ENCODE results near the gene IMPACT. TPM values are rescaled to one million over a fixed set of nuclear protein-coding genes. Genes with fewer than 3 reads are reported as not detected.

The IMPACT gene
- total RNA-seq, 4 donors from 2014 or later, result 17.6 to 32.7 (median 21.9) TPM

- Histone ChIP-seq H3K4me1 (no peaks in the 10 kb centered on the region), H3K27ac (no peak overlapping the region), H3K4me3 (no peak overlapping the region), H3K27me3 (no peaks in the 10 kb centered on the region), H3K36me3 (no peaks in the 10 kb centered on the region), H3K9me3 (no peaks in the 10 kb centered on the region)
- TF ChIP-seq POLR2AphosphoS5 (IDR thresholded peaks at IDR 0.05) (no peak), CTCF (IDR thresholded peaks at IDR 0.05) (no peak), POLR2A (IDR thresholded peaks at IDR 0.05) (no peak), EP300 (IDR thresholded peaks at IDR 0.05) (no peak)
- peak; percentile 31 for ATAC-seq
- no CpG with 5 or more reads among the region's 1 CpG for WGBS, 2 donors (ENCODE audit: low coverage in 1 of 2)
Measured at GRCh38 chr18:24497031-24497754, 70.7 kb downstream of the IMPACT start.

GRCh38 chr18:24499814-24500213, 73.3 kb downstream of the IMPACT start:
- H3K4me3 ChIP-seq, result no peak overlapping the region
- no peaks in the 10 kb centered on the region for H3K9me3 ChIP-seq
- H3K36me3 ChIP-seq, result no peaks in the 10 kb centered on the region
- no peak for ATAC-seq
- TF ChIP-seq POLR2AphosphoS5 (IDR thresholded peaks at IDR 0.05) (no peak), EP300 (IDR thresholded peaks at IDR 0.05) (no peak), CTCF (IDR thresholded peaks at IDR 0.05) (no peak), POLR2A (IDR thresholded peaks at IDR 0.05) (no peak)
- H3K27ac ChIP-seq, result no peak overlapping the region
- H3K27me3 ChIP-seq, result no peaks in the 10 kb centered on the region
- no peaks in the 10 kb centered on the region for H3K4me1 ChIP-seq
- 42 to 45% methylated on average over 5 of the region's 5 CpGs for WGBS, 2 donors (ENCODE audit: low coverage in 1 of 2)

GRCh38 chr18:24500217-24500616, 73.7 kb downstream of the IMPACT start:
- H3K27ac ChIP-seq, result no peak overlapping the region
- TF ChIP-seq EP300 (IDR thresholded peaks at IDR 0.05) (no peak), POLR2AphosphoS5 (IDR thresholded peaks at IDR 0.05) (no peak), POLR2A (IDR thresholded peaks at IDR 0.05) (no peak), CTCF (IDR thresholded peaks at IDR 0.05) (no peak)

GRCh38 chr18:24500766-24501165, 74.3 kb downstream of the IMPACT start:
- Histone ChIP-seq H3K4me1 (no peaks in the 10 kb centered on the region), H3K4me3 (no peak overlapping the region), H3K9me3 (no peaks in the 10 kb centered on the region), H3K27ac (no peak overlapping the region), H3K27me3 (no peaks in the 10 kb centered on the region), H3K36me3 (no peaks in the 10 kb centered on the region)
- no peak for TF ChIP-seq EP300 (IDR thresholded peaks at IDR 0.05)
- no peak for TF ChIP-seq CTCF (IDR thresholded peaks at IDR 0.05)
- ATAC-seq, result no peak
- 80 to 86% methylated on average over 6 of the region's 6 CpGs for WGBS, 2 donors (ENCODE audit: low coverage in 1 of 2)

More at GRCh38 chr18:24500217-24500616, 73.7 kb downstream of the IMPACT start:
- 84 to 100% methylated on average over 1 to 2 of the region's 2 CpGs for WGBS, 2 donors (ENCODE audit: low coverage in 1 of 2)
- Histone ChIP-seq H3K27me3 (no peaks in the 10 kb centered on the region), H3K36me3 (no peaks in the 10 kb centered on the region), H3K9me3 (no peaks in the 10 kb centered on the region), H3K4me3 (no peak overlapping the region), H3K4me1 (no peaks in the 10 kb centered on the region)
- no peak for ATAC-seq
